Epithelial cell of alveolus of lung (primary cell): ENCODE measurements around the gene RPP25L. TPM values are rescaled to one million over a fixed set of nuclear protein-coding genes. Genes with fewer than 3 reads are reported as not detected.

Experiments
- total RNA-seq: library from RNA; depleted of rRNA; stranded (reverse); fragments of >200 nt; gene quantifications from 2 replicates; pipeline ENCODE4 v1.2.1, GENCODE V29; 2015

The RPP25L gene
- total RNA-seq, result 30.1 and 42.9 TPM in 2 replicates

DNA sequence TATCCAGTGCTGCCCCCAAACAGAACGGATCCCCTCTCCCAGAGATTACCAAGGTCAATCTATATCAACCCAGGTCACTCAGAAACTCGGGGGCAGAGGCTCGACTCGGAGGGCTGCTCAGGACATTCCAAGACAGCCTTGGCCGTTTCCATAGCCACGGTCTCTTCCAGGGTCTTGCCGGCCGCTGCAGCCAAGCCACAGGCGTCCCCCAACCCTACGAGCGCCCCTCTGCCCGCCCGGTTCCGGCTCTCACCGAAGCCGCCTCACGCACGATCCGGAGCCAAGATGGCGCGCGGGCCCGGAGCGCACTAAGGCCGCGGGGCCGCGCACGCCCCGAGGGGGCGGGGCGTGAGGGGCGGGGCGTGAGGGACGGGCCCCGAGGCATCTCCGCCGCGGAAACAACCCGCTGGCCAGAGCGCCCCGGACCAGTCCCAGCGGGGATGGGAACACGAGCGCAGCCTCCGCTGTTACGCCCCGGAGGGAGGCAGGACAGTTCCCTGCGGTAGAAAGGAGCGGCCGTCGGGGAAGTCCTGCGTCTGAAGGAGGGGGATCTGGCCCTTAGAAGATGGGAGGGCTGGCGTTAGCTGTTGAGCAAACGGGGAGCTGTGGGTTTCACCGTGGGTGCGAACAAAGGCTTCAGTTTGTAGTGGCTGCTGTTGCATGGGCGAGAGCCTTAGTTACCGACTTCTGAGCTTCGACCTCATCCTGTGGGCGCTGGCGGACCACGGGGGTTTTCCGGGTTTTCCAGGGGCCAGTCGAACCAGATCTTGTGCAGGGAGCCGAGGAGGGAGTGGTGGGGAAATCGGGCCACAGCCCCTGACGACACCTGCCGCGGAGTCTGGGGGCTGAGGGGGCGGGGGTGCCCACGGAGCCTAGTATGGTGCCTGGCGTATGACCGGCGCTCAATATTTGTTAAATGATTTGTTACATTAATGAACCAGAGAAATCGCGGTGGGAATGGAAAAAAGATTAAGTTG lies at the start of gene RPP25L:
TSS of gene RPP25L (minus strand) at position 287 of the 977 bp plus-strand sequence. CDS start 801 bp downstream, outside the sequence.

GRCh38 chr9:34651876-34652601 lies 40.1 kb upstream of the RPP25L start, which contains the start of gene IL11RA:
Gene IL11RA (plus strand): TSS chr9:34652185. CDS start chr9:34655218, 3,033 bp downstream.

GRCh38 chr9:34646211-34647083 lies 34.5 kb upstream of the RPP25L start, which contains the start of gene GALT:
Gene GALT (plus strand): TSS chr9:34646675. CDS start chr9:34646705, 30 bp downstream.

DNA sequence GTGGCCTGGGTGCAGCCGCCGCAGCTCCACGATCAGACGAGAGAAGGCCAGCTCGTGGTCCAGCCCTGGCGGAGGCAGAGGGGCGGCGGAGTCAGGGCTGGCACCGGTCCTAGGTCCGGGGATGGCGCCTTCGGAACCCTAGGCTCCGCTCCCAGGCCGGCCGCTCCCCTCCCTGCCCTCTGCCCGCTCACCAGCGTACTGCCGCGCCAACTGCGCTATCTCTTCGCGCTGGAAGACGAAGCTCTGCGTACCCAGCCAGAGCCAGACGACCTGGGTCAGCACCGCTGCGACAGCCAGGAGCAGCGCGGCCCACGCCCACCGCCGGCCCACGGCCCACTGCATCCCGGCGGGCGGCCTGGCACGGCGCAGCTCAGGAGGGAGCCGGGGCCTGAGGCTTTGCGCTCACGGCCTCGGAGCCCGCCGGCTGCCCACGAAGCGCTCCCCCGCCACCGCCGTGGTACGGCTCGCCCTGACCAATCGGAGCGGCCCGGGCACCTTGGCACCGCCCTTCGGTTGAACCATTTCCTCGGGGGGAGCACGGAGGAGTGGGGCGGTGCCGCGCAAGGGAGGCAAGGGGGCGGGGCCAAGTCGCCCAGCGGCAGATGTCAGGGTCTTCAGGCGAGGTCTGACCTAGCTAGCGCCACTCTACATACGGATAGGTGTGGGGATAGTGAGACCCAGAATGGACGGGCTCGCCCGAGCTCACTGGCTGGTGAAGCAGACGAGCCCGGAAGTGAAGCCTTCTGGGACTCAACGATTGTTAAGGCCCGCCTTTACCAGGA lies 25.6 kb upstream of the RPP25L start, which contains the start of gene SIGMAR1:
TSS of gene SIGMAR1 (minus strand) at position 432 of the 782 bp plus-strand sequence. CDS start at position 342, 90 bp downstream.

DNA sequence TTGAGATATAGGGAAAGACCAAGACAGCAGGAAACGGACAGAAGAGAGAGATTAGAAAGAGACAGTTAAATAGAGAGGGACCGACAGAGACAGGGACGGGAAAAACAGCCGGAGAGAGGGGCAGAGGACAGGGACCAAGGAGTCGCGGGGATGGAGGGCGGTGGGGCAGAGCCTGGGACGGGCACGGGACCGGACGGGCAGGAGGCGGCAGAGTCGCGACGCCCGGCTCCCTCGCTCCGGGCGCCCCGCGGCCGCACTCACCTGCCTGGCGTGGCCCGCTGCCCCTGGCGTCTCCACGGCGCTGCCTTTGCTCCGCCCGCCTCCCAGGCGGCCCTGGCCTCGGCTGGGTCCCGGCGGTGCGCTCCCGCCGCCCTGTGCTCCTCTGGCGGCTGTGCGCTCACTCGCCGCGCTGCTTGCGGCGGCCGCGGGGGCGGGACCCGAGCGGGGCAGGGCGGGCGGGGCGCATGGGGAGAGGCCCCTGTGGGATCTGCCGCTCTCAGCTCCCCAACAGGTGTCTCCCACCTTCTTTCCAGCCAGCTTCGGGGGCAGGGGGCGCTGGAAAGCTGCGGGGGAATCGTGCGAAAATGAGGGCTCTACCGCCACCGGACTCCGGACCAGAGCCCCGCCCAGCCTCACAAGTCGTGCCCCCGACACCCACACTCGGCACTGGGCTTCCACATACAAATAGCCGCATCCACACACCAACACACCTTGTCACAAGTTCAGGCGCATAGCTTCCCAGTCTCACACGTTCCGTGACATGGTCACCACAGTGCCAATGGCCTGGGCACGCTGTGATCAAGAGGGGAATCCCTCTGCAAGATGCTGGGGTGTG lies 17.0 kb upstream of the RPP25L start, which contains the start of gene ARID3C:
TSS of gene ARID3C (minus strand) at position 411 of the 835 bp plus-strand sequence. CDS start 1,052 bp downstream, outside the sequence.

GRCh38 chr9:34620061-34620994 lies 8.4 kb upstream of the RPP25L start, which contains the start of gene DCTN3:
Gene DCTN3 (minus strand): TSS chr9:34620495. CDS start chr9:34620464, 31 bp downstream.

GRCh38 chr9:34589636-34590380 lies 22.1 kb downstream of the RPP25L start, which contains the start of gene CNTFR:
Gene CNTFR (minus strand): TSS chr9:34589724. CDS start chr9:34568981, 20,743 bp downstream.

Other genes starting within 250 kb of the RPP25L start
- 1.3 and 2.1 TPM in 2 replicates for gene MYORG, start 235.2 kb downstream of the RPP25L start, total RNA-seq
- 12.5 and 13.4 TPM in 2 replicates for gene FAM219A, start 153.5 kb downstream of the RPP25L start, total RNA-seq
- not detected in 2 replicates for gene DNAI1, start 153.3 kb downstream of the RPP25L start, total RNA-seq
- gene ENHO, start 89.1 kb downstream of the RPP25L start, total RNA-seq, result not detected in 2 replicates
- gene CNTFR, start 22.4 kb downstream of the RPP25L start, total RNA-seq, result 1.1 TPM in 1 of 2 replicates, not detected in the other
- 115 and 177 TPM in 2 replicates for gene DCTN3, start 8.4 kb upstream of the RPP25L start, total RNA-seq
- 0.13 TPM in 1 of 2 replicates, not detected in the other for gene ARID3C, start 17.0 kb upstream of the RPP25L start, total RNA-seq
- 99.2 and 152 TPM in 2 replicates for gene SIGMAR1, start 25.7 kb upstream of the RPP25L start, total RNA-seq
- gene GALT, start 34.6 kb upstream of the RPP25L start, total RNA-seq, result 18.5 and 34.5 TPM in 2 replicates
- gene IL11RA, start 40.1 kb upstream of the RPP25L start, total RNA-seq, result 10.2 and 13.3 TPM in 2 replicates
- 0.39 TPM in 1 of 2 replicates, not detected in the other for gene CCL27, start 50.6 kb upstream of the RPP25L start, total RNA-seq
- not detected in 2 replicates for gene CCL19, start 79.2 kb upstream of the RPP25L start, total RNA-seq
- gene CCL21, start 98.0 kb upstream of the RPP25L start, total RNA-seq, result not detected in 2 replicates